ENCODE measurements around the gene FRMPD4.

Gene FRMPD4

GRCh38 chrX:12767856-12768255, 629.6 kb downstream of the FRMPD4 start:
- no peak overlapping the region for H3K27ac ChIP-seq
- TF ChIP-seq CTCF (conservative IDR thresholded peaks at IDR 0.05) (no peak), ZFX (IDR thresholded peaks at IDR 0.05) (no peak)

- no peak overlapping the region for H3K27ac ChIP-seq
- TF ChIP-seq ZFX (IDR thresholded peaks at IDR 0.05) (no peak), CTCF (conservative IDR thresholded peaks at IDR 0.05) (no peak)
Observed at GRCh38 chrX:12768491-12768890, 630.2 kb downstream of the FRMPD4 start.

DNA sequence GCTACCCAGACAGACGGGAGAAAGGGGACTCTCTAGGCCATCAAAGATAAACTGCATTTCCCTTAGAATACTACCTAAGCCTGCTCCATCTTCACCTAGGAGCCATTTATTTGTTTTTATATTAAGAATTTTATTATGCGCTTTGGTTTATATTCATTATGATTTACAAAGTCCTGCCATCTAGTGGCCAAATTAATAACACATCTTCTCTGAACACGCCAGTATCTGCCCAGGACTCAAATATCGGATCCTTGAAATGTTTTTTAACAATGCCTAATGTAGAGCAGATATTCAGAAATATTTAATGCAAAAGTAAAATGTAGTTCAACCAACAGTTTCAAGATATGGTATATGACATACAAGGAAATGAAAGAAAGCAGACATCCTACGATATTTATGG, 632.2 kb downstream of the FRMPD4 start:
- TF ChIP-seq ZFX (IDR thresholded peaks at IDR 0.05) (no peak), CTCF (conservative IDR thresholded peaks at IDR 0.05) (peak; percentile 20; the same call in 1 of the 2 replicates)
- no peak overlapping the region for H3K27ac ChIP-seq

- peak; percentile 88 for TF ChIP-seq CTCF (conservative IDR thresholded peaks at IDR 0.05)
- TF ChIP-seq ZFX (IDR thresholded peaks at IDR 0.05), result no peak
- no peak overlapping the region for H3K27ac ChIP-seq
Observed at GRCh38 chrX:12771445-12772069, 633.3 kb downstream of the FRMPD4 start.
